BE2C (cell line): ENCODE results near the gene HOXD4.

ENCODE experiments used
- DNase-seq: peaks from one replicate; pipeline ENCODE4 v3.0.0-alpha.2; 2020
- H3K27me3 ChIP-seq: fragments of 250-450 bp; sonication (Bioruptor Pico); 2 replicates; pipeline ENCODE4 v1.5.1; 2020; ENCODE audit warnings: mild to moderate bottlenecking
- H3K36me3 ChIP-seq: fragments of 250-450 bp; sonication (Bioruptor Pico); 2 replicates; pipeline ENCODE4 v1.5.1; 2020; ENCODE audit warnings: mild to moderate bottlenecking
- H3K4me1 ChIP-seq: fragments of 250-450 bp; sonication (Bioruptor Pico); 2 replicates; pipeline ENCODE4 v1.5.1; 2020
- H3K4me3 ChIP-seq: 2 replicates; pipeline ENCODE4 v1.5.1; 2011; ENCODE audit warnings: low read depth, low read length
- H3K9me3 ChIP-seq: fragments of 250-450 bp; sonication (Bioruptor Pico); 2 replicates; pipeline ENCODE4 v1.5.1; 2020
- TF ChIP-seq, protein P1 (sequence below): IDR thresholded peaks from 2 replicates; pipeline ENCODE4 v1.5.1; 2012; ENCODE audit warnings: mild to moderate bottlenecking, low read depth, low read length

Gene HOXD4

DNA sequence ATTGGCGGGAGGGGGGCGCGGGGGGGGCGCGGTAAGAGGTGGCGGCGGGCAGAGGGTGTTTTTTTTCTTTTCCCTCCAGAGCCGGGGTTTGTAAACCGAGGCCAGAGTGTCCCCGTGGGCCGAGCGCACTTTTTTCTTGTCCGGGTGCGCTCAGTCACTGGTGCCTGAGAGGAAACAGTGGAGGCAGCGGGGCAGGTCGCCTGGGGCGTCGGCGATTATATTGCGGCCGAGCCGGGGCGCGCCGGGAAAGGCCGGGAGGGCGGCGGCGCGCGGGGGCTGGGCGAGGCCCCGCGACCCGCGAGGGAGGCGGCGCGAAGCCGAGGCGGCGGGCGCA lies 21.6 kb upstream of the HOXD4 start:
- 0 out of 2 replicates have a peak, but pooled peaks cover under 1% of the 10 kb centered on the region for H3K4me1 ChIP-seq
- H3K9me3 ChIP-seq: no peaks in the 10 kb centered on the region
- H3K36me3 ChIP-seq: no peaks in the 10 kb centered on the region
- peak overlapping the region; percentile 53 for H3K4me3 ChIP-seq
- TF ChIP-seq, protein P1, sequence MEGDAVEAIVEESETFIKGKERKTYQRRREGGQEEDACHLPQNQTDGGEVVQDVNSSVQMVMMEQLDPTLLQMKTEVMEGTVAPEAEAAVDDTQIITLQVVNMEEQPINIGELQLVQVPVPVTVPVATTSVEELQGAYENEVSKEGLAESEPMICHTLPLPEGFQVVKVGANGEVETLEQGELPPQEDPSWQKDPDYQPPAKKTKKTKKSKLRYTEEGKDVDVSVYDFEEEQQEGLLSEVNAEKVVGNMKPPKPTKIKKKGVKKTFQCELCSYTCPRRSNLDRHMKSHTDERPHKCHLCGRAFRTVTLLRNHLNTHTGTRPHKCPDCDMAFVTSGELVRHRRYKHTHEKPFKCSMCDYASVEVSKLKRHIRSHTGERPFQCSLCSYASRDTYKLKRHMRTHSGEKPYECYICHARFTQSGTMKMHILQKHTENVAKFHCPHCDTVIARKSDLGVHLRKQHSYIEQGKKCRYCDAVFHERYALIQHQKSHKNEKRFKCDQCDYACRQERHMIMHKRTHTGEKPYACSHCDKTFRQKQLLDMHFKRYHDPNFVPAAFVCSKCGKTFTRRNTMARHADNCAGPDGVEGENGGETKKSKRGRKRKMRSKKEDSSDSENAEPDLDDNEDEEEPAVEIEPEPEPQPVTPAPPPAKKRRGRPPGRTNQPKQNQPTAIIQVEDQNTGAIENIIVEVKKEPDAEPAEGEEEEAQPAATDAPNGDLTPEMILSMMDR: no peak
- no peaks in the 10 kb centered on the region for H3K27me3 ChIP-seq
- DNase-seq: no peak

DNA sequence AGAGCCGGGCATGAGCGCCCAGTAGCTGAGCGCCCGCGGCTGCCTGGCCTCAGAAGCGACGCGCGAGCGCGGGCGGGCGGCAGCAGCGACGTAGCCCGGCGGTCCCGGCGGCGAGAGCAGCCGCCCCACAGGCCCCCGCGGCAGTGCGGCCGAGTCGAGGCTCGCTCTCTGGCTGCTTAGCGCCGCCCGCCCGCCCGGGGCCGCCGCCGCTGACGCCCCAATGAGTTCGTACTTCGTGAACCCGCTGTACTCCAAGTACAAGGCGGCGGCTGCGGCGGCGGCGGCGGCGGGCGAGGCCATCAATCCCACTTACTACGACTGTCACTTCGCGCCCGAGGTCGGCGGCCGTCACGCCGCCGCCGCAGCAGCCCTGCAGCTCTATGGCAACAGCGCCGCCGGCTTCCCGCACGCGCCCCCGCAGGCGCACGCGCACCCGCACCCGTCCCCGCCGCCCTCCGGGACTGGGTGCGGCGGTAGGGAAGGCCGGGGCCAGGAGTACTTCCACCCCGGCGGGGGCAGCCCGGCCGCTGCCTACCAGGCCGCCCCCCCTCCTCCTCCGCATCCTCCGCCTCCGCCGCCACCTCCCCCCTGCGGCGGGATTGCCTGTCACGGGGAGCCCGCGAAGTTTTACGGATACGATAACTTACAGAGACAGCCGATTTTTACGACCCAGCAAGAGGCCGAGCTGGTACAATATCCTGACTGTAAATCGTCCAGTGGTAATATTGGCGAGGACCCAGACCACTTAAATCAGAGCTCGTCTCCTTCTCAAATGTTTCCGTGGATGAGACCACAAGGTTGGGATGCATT lies 21.0 kb upstream of the HOXD4 start:
- Histone ChIP-seq H3K4me1 (peaks cover 6% of the 10 kb centered on the region; the same call in 1 of the 2 replicates), H3K27me3 (no peaks in the 10 kb centered on the region), H3K9me3 (no peaks in the 10 kb centered on the region), H3K4me3 (peak overlapping the region; percentile 68), H3K36me3 (no peaks in the 10 kb centered on the region)
- TF ChIP-seq, protein P1: no peak
- DNase-seq: peak; percentile 65

DNA sequence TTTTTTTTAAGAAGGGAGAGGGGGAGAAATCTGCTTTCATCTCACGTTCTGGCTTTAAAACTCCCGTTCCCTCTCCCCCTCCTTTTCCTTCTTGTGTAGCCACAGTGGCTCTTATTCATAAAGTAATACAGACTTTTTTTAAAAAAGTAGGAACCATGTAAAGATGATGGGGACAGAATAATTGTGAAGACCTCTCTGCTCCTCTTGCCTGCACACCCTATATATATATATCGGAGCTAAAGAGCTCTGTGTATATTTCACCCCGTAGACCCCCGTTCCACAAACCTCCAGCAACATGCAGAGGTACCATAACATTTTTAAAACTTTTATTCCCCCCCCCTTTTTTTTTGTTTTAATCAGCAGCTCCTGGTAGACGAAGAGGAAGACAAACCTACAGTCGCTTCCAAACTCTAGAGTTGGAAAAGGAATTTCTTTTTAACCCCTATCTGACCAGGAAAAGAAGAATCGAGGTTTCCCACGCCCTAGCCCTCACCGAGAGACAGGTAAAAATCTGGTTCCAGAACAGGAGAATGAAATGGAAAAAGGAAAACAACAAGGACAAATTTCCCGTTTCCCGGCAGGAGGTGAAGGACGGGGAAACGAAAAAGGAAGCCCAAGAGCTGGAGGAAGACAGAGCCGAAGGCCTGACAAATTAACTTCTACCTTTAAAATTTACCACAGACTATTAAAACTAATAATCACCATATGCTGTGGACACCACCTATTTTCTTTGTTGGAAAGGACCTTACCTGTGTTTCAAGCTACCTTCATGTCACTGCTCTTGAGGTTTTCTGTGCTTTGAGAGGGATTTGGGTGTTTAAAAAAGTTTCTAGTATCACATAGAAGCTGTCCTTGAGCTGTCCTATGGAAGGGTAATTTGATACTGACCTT lies 20.1 kb upstream of the HOXD4 start:
- Histone ChIP-seq H3K27me3 (no peaks in the 10 kb centered on the region), H3K4me3 (peak overlapping the region; percentile 68)
- TF ChIP-seq, protein P1: no peak

DNA sequence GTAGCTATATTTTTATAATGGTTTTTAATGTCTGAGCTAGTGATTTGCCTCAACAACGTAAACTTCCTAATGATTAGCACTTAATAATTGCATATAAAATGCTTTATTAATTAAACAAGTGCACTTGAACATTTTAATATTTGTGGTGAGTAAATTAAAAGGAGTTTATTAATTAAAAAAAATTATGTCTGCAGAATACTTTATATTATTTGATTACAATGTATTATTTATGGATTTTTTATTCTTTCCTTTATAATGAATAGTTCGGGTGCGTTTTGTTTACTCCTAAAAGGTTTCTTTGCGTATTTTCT lies 19.5 kb upstream of the HOXD4 start:
- H3K4me1 ChIP-seq: peaks cover 7% of the 10 kb centered on the region; the same call in 1 of the 2 replicates
- DNase-seq: no peak
- H3K36me3 ChIP-seq: no peaks in the 10 kb centered on the region
- no peaks in the 10 kb centered on the region for H3K9me3 ChIP-seq
- H3K4me3 ChIP-seq: peak overlapping the region; percentile 68
- TF ChIP-seq, protein P1: no peak
- H3K27me3 ChIP-seq: no peaks in the 10 kb centered on the region

More for the DNA sequence above, 20.1 kb upstream of the HOXD4 start:
- no peaks in the 10 kb centered on the region for H3K9me3 ChIP-seq
- H3K4me1 ChIP-seq: peaks cover 7% of the 10 kb centered on the region; the same call in 1 of the 2 replicates
- DNase-seq: no peak
- no peaks in the 10 kb centered on the region for H3K36me3 ChIP-seq

DNA sequence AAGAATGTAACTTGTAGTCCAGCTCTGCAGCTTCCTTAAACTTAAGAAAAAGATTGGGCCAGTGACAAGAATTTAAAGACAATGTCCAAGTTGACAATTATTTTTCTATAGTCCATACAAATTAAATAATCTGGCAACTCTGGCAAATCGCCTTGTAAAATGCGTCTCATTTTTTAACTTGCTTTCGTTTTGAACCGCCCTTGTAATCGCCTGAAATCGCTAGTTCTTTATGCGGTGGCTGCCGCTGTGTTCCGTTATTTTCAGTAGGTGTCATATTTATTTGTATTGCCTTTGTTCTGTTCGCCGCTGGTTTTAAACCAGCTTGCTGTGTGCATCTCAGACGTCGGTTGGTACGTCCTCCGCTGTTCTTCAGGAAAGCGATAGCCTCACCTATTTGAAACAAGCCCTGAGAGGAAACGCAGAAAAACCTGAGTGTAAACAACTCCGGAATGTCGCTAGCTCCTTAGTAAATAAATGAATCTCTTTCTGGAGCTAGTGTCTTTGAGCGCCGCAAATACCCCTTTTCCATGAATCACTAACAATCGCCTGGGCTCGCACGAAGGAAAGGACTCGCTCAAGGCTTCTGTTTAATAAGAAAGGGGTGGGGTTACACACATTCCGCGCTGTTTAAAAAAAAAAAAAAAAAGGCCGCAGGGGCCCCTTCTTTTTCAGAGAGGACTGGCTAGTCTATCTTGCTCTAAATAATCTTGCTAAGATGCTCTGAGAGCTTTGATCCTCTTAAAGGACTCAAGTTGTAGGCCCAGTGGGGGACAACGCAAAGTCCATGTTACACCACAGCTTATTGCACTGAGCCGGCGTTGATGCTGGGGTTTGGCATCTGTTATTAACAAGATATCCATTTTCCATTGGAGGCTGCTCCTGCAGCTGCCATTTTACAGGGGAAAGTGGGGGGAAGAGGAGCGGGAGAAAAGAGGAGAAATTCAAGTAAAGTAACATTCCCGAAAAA lies 18.9 kb upstream of the HOXD4 start:
- no peaks in the 10 kb centered on the region for H3K9me3 ChIP-seq
- no peaks in the 10 kb centered on the region for H3K27me3 ChIP-seq
- no peak for DNase-seq
- TF ChIP-seq, protein P1: no peak
- no peak overlapping the region for H3K4me3 ChIP-seq
- peaks cover 7% of the 10 kb centered on the region; the same call in 1 of the 2 replicates for H3K4me1 ChIP-seq
- H3K36me3 ChIP-seq: no peaks in the 10 kb centered on the region
